SU-DHL-6 (cell line): ENCODE results near the gene AMZ1.

Experiments used
- CTCF ChIP-seq: fragments of 200-600 bp; sonication (generic); IDR thresholded peaks from one replicate; pipeline ENCODE4 v1.5.1; 2017; ENCODE audit warnings: antibody characterized with exemption, mild to moderate bottlenecking, low read length, moderate library complexity; ENCODE audit not compliant: insufficient read depth, poor library complexity, severe bottlenecking
- EZH2phosphoT487 ChIP-seq: fragments of 200-600 bp; sonication (generic), shearing (Covaris generic); conservative IDR thresholded peaks from 2 replicates; pipeline ENCODE4 v1.6.1; 2018; ENCODE audit warnings: mild to moderate bottlenecking, antibody characterized with exemption, low read length, moderate library complexity, mixed read lengths

- TF ChIP-seq CTCF: no peak
- TF ChIP-seq EZH2phosphoT487: no peak
Observed at GRCh38 chr7:2640846-2641316, 47.1 kb upstream of the AMZ1 start.
